Coronary artery (tissue), 2 donors: ENCODE measurements around the gene ANKRD13B.

Source experiments
- DNase-seq: peaks from one replicate; pipeline ENCODE4 v3.0.0-alpha.2; 2017; ENCODE audit warnings: low spot score
- H3K27ac ChIP-seq, 2 donors: fragments of 200-600 bp; sonication (generic); one replicate each; pipeline ENCODE4 v1.5.1; 2016 to 2019
- H3K4me3 ChIP-seq: fragments of 200-600 bp; sonication (generic); 2 replicates; pipeline ENCODE4 v1.5.1; 2016; ENCODE audit warnings: mild to moderate bottlenecking, moderate library complexity
- TF ChIP-seq, protein P1 (sequence below): fragments of 200-600 bp; sonication (generic); IDR thresholded peaks from one replicate; pipeline ENCODE4 v1.5.1; 2019; ENCODE audit warnings: antibody characterized with exemption

The ANKRD13B gene

DNA sequence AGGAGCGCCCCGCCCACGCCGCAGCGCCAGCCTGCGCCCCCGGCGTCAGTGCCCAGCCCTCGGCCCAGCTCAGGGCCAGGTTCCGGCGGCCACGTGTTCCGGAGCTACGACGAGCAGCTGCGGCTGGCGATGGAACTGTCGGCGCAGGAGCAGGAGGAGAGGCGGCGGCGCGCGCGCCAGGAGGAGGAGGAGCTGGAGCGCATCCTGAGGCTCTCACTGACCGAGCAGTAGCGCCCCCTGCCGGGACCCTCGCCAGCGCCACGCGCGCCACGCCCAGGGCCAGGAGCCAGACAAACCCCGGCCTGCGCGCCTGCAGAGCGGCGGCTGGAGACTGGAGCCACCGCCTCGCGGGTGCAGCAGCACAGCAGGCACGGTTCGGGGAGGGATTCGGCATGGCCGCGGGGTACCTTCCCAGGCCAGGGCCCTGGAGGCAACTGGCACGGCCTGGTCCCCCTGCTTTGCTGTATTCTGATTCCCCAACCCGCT, 20.5 kb downstream of the ANKRD13B start:
- DNase-seq, result peak; percentile 92
- TF ChIP-seq, protein P1, sequence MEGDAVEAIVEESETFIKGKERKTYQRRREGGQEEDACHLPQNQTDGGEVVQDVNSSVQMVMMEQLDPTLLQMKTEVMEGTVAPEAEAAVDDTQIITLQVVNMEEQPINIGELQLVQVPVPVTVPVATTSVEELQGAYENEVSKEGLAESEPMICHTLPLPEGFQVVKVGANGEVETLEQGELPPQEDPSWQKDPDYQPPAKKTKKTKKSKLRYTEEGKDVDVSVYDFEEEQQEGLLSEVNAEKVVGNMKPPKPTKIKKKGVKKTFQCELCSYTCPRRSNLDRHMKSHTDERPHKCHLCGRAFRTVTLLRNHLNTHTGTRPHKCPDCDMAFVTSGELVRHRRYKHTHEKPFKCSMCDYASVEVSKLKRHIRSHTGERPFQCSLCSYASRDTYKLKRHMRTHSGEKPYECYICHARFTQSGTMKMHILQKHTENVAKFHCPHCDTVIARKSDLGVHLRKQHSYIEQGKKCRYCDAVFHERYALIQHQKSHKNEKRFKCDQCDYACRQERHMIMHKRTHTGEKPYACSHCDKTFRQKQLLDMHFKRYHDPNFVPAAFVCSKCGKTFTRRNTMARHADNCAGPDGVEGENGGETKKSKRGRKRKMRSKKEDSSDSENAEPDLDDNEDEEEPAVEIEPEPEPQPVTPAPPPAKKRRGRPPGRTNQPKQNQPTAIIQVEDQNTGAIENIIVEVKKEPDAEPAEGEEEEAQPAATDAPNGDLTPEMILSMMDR, result peak; percentile 84
- peak overlapping the region; percentile 66 for H3K4me3 ChIP-seq

DNA sequence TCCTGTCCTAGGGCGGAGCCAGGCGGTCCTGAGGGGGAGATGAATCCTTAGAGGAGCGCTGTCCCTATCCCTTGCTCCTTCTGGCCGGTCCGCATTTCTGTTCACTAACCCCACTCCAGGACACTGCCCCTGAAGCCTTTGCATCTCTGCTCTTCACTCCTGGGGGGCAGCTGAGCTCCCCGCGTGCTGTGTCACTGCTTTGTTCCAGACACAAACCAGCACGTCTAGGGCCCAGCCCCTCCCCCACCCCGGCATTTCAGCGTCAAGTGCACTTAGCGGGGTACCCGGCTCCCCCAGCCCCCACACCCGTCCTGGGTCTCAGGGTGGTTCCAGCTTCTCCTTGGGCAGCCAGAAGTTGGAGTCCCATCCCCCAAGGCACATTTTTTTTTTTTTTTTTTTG, 20.9 kb downstream of the ANKRD13B start:
- TF ChIP-seq, protein P1, result no peak
- peak overlapping the region in 1 of 2 donors; percentile 80 for H3K27ac ChIP-seq
- no peak for DNase-seq
- H3K4me3 ChIP-seq, result peak overlapping the region; percentile 66

More for the DNA sequence above, 20.5 kb downstream of the ANKRD13B start:
- peak overlapping the region; percentile 23 to 80 for H3K27ac ChIP-seq

DNA sequence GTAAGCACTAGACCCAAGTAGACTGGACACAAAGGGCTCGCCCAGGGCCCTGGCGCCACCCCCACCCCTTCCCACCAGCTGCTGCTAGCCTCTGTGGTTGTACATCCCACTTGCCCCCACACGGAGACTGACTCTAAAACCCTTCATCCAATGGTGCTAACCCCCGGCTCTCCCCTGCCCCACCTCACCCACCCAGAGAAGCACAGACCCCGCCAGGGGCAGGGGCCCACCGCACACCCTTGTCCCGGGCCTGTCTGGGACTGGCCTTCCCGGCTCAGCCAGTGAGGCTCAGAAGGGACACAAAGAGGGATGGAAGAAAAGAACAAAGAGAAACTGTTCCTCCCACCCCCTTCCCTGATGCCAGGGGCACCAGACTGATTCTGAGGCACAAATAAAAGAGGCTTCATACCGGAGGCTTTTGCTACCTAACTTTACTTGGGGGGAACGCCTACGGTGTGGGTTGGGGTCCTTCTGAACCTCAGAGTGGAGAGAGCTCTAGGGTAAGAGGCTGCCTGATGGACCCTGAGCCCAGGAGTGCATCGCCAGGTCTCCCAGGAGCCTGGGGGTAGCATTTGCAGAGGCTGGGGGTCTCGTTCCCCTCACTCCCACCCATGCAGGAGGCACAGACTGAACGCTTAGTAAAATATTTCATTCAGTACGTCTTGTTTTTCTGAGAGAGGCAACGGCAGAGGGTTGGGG, 21.6 kb downstream of the ANKRD13B start:
- no peak for DNase-seq
- Histone ChIP-seq H3K27ac (peak overlapping the region in 1 of 2 donors; percentile 29), H3K4me3 (peak overlapping the region; percentile 68)
- TF ChIP-seq, protein P1, result no peak

DNA sequence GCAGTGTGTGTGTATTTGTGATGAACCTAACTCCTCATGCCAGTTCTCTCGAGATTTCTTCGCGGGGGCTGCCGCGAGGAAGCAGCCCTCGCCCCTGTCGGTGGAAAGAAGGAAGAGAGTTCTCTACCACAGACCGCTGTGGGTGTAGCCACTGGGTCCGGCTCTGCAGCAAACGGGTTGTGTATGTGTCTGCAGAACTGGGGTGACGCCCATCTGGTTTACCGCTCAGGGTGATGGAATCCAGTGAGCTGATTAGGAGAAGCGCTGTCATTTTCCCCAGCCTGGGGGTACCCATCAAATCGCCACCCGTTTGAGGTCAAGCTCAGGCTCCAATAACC, 22.1 kb downstream of the ANKRD13B start:
- TF ChIP-seq, protein P1, result no peak
- Histone ChIP-seq H3K27ac (peak overlapping the region in 1 of 2 donors; percentile 29), H3K4me3 (peak overlapping the region; percentile 68)
- no peak for DNase-seq

DNA sequence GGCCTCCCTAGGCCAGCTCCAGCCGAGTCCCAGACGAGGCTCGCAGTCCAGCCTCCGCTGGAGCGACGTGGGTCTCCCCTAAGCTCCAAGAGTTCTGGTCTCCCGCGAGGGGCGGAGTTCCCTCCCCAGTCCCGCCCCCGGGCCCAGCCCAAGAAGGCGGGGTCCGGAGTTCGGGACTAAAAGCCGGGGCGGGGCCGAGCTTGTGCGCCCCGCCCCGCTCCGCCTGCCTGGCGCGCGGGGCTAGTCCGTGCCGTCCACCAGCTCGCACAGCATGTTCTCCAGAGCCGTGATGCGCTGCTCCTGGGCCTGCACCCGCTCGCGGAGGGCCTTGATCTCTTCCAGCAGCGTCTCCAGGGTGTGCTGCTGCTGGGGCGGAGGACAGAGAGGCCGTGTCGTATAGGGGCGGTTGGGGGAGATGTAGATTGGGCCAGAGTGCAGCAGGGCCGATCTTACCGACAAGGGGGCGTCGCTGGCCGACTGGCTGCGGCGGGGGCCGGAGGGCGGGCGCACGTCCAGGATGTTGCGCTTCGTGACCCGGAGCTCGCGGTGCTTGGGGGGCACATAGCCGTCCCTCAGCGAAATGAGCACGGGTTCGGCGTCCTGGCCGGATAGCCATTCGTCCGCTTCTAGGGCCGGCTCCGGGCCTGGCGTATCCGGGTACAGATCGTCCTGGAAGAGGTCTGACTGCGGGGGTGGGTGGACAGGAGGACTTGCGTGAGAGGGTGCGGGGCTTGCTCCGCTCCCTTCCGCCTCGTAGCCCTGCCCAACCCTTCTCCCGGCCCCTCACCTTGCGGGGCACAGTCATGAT, 22.8 kb downstream of the ANKRD13B start:
- TF ChIP-seq, protein P1, result no peak
- peak overlapping the region in 1 of 2 donors; percentile 53 for H3K27ac ChIP-seq
- peak; percentile 83 for DNase-seq
- peak overlapping the region; percentile 68 for H3K4me3 ChIP-seq

DNA sequence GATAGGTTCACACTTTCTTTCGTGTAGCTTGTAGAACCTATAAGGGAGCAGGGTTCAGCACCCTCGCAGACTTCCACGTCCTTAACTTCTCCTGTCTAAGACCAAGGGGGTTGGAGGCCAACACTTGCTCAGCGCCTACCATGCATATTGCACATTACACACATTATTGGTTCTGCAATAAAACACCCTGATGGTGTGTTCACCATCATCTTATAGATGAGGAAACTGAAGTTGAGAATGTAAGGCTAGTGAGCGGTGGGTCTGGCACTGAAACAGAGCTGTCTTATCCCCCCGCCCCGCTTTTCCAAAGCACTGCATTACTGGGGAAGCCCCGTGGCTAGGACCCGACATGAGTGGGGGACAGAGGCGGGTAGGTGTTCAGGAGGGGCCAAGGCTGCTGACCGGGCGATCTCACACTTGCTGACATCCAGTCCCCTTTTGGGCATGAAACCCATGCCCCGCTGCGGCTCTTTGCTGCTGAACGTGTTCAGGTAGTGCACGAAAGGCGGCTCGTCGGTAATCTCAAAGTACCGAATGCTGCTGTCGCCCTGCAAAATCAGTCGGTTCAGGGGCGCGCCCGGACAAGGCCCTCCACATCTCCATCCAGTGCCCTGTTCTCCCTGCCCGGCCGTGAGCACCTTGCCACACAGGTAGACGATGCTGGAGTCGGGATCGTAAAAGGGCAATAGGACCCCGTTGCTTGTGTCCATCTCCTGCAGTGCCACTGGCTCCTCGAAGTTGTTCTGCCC, 23.5 kb downstream of the ANKRD13B start:
- no peak overlapping the region for H3K27ac ChIP-seq
- TF ChIP-seq, protein P1, result no peak

More for the DNA sequence above, 23.5 kb downstream of the ANKRD13B start:
- peak overlapping the region; percentile 68 for H3K4me3 ChIP-seq
- no peak for DNase-seq
